GM12801 (cell line): Measurements from ENCODE around the gene ZNF486.

ENCODE experiments used
- TF ChIP-seq, protein P1 (sequence below): IDR thresholded peaks from one replicate; pipeline ENCODE4 v1.5.1; 2011; ENCODE audit warnings: control low read depth; ENCODE audit not compliant: insufficient read length; ENCODE audit errors: extremely low read depth

Gene ZNF486

DNA sequence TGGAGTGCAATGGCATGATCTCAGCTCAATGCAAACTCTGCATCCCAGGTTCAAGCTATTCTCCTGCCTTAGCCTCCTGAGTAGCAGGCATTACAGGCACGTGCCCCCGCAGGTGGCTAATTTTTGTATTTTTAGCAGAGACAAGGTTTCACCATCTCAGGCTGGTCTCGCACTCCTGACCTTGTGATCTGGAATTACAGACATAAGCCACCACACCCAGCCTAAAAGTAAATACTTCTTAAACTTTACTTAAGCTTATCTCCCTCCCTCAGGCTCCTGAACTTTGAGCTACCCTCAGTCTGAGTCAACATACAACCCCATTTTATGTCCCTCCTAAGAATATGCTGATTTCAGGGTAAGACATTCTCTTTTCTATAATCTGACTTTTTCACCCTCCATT, 66.1 kb downstream of the ZNF486 start:
- TF ChIP-seq, protein P1, sequence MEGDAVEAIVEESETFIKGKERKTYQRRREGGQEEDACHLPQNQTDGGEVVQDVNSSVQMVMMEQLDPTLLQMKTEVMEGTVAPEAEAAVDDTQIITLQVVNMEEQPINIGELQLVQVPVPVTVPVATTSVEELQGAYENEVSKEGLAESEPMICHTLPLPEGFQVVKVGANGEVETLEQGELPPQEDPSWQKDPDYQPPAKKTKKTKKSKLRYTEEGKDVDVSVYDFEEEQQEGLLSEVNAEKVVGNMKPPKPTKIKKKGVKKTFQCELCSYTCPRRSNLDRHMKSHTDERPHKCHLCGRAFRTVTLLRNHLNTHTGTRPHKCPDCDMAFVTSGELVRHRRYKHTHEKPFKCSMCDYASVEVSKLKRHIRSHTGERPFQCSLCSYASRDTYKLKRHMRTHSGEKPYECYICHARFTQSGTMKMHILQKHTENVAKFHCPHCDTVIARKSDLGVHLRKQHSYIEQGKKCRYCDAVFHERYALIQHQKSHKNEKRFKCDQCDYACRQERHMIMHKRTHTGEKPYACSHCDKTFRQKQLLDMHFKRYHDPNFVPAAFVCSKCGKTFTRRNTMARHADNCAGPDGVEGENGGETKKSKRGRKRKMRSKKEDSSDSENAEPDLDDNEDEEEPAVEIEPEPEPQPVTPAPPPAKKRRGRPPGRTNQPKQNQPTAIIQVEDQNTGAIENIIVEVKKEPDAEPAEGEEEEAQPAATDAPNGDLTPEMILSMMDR, result no peak

- TF ChIP-seq, protein P1, result no peak
Measured at GRCh38 chr19:20235156-20235555, 68.1 kb downstream of the ZNF486 start.

GRCh38 chr19:20237773-20238623, 71.0 kb downstream of the ZNF486 start:
- TF ChIP-seq, protein P1, result no peak

GRCh38 chr19:20243629-20244028, 76.6 kb downstream of the ZNF486 start:
- TF ChIP-seq, protein P1, result no peak

- TF ChIP-seq, protein P1, result no peak
Measured at GRCh38 chr19:20244356-20244755, 77.3 kb downstream of the ZNF486 start.

GRCh38 chr19:20245309-20245708, 78.3 kb downstream of the ZNF486 start:
- TF ChIP-seq, protein P1, result no peak

- TF ChIP-seq, protein P1, result no peak
Measured at GRCh38 chr19:20247016-20247683, 80.1 kb downstream of the ZNF486 start.
